GM23338 (cell line): Measurements from ENCODE around the gene CMTM5.

Experiments
- CREB1 ChIP-seq: fragments of 250-450 bp; sonication (Bioruptor Pico); IDR thresholded peaks from 2 replicates; pipeline ENCODE4 v1.5.0; 2020; ENCODE audit warnings: low read depth, mild to moderate bottlenecking, moderate library complexity
- ETS1 ChIP-seq: IDR thresholded peaks from 2 replicates; pipeline ENCODE4 v1.6.1; 2016; ENCODE audit warnings: antibody characterized with exemption
- EZH2 ChIP-seq: fragments of 200-600 bp; sonication (generic); IDR thresholded peaks from one replicate; pipeline ENCODE4 v1.8.0; 2017; ENCODE audit warnings: antibody characterized with exemption, mild to moderate bottlenecking, low read depth; ENCODE audit not compliant: unreplicated experiment
- EZH2phosphoT487 ChIP-seq: fragments of 200-600 bp; sonication (generic); IDR thresholded peaks from one replicate; pipeline ENCODE4 v1.8.1; 2018; ENCODE audit warnings: antibody characterized with exemption; ENCODE audit not compliant: unreplicated experiment
- JUNB ChIP-seq: IDR thresholded peaks from one replicate; pipeline ENCODE4 v1.6.1; 2016; ENCODE audit warnings: antibody characterized with exemption; ENCODE audit not compliant: unreplicated experiment
- NANOG ChIP-seq: IDR thresholded peaks from 2 replicates; pipeline ENCODE4 v1.6.1; 2016; ENCODE audit warnings: antibody characterized with exemption, borderline replicate concordance
- POLR2AphosphoS5 ChIP-seq: IDR thresholded peaks from 2 replicates; pipeline ENCODE4 v1.6.1; 2016; ENCODE audit warnings: antibody characterized with exemption, low read depth
- REST ChIP-seq: IDR thresholded peaks from one replicate; pipeline ENCODE4 v1.6.1; 2018; ENCODE audit warnings: antibody characterized with exemption; ENCODE audit not compliant: unreplicated experiment
- STAT1 ChIP-seq: IDR thresholded peaks from one replicate; pipeline ENCODE4 v1.6.1; 2016; ENCODE audit warnings: antibody characterized with exemption; ENCODE audit not compliant: unreplicated experiment
- ZNF114 ChIP-seq: fragments of 250-450 bp; sonication (Bioruptor Pico); IDR thresholded peaks from 2 replicates; pipeline ENCODE4 v1.5.0; 2020; ENCODE audit warnings: mild to moderate bottlenecking, moderate library complexity
- ZNF331 ChIP-seq: fragments of 250-450 bp; sonication (Bioruptor Pico); IDR thresholded peaks from 2 replicates; pipeline ENCODE4 v1.5.0; 2020; ENCODE audit warnings: low read depth, mild to moderate bottlenecking, moderate library complexity
- TF ChIP-seq, protein P1 (sequence below), 2 experiments: fragments of 200-600 bp in 1 of 2; sonication (generic) in 1 of 2; conservative IDR thresholded peaks; 2 replicates each; pipeline versions ENCODE4 v1.5.1 to v1.6.1; 2016 to 2017; ENCODE audit warnings: antibody characterized with exemption in 2 of 2, low read depth in 2 of 2, mild to moderate bottlenecking in 2 of 2, moderate library complexity in 1 of 2

- TF ChIP-seq ETS1 (no peak), REST (no peak), ZNF331 (CRISPR knock-in tag) (no peak), CREB1 (CRISPR knock-in tag) (no peak), EZH2phosphoT487 (no peak), ZNF114 (CRISPR knock-in tag) (no peak), POLR2AphosphoS5 (no peak), EZH2 (no peak), JUNB (no peak), NANOG (no peak), STAT1 (no peak)
- TF ChIP-seq, protein P1, sequence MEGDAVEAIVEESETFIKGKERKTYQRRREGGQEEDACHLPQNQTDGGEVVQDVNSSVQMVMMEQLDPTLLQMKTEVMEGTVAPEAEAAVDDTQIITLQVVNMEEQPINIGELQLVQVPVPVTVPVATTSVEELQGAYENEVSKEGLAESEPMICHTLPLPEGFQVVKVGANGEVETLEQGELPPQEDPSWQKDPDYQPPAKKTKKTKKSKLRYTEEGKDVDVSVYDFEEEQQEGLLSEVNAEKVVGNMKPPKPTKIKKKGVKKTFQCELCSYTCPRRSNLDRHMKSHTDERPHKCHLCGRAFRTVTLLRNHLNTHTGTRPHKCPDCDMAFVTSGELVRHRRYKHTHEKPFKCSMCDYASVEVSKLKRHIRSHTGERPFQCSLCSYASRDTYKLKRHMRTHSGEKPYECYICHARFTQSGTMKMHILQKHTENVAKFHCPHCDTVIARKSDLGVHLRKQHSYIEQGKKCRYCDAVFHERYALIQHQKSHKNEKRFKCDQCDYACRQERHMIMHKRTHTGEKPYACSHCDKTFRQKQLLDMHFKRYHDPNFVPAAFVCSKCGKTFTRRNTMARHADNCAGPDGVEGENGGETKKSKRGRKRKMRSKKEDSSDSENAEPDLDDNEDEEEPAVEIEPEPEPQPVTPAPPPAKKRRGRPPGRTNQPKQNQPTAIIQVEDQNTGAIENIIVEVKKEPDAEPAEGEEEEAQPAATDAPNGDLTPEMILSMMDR (conservative IDR thresholded peaks at IDR 0.05; ENCODE audit: low read depth in 2 of 2), result no peak
Observed at GRCh38 chr14:23386999-23387398, 10.2 kb downstream of the CMTM5 start.
